ENCODE data around the gene L1CAM. TPM values are rescaled to one million over a fixed set of nuclear protein-coding genes. Genes with fewer than 3 reads are reported as not detected.

The L1CAM gene
- total RNA-seq, 2 experiments from 2014 or later, result not detected

- no peak for TF ChIP-seq EZH2phosphoT487 (IDR thresholded peaks at IDR 0.05; ENCODE audit: borderline replicate concordance, low read depth, low read length)
- TF ChIP-seq, protein P1, sequence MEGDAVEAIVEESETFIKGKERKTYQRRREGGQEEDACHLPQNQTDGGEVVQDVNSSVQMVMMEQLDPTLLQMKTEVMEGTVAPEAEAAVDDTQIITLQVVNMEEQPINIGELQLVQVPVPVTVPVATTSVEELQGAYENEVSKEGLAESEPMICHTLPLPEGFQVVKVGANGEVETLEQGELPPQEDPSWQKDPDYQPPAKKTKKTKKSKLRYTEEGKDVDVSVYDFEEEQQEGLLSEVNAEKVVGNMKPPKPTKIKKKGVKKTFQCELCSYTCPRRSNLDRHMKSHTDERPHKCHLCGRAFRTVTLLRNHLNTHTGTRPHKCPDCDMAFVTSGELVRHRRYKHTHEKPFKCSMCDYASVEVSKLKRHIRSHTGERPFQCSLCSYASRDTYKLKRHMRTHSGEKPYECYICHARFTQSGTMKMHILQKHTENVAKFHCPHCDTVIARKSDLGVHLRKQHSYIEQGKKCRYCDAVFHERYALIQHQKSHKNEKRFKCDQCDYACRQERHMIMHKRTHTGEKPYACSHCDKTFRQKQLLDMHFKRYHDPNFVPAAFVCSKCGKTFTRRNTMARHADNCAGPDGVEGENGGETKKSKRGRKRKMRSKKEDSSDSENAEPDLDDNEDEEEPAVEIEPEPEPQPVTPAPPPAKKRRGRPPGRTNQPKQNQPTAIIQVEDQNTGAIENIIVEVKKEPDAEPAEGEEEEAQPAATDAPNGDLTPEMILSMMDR (conservative IDR thresholded peaks at IDR 0.05; ENCODE audit: low read length), result no peak
- Histone ChIP-seq H3K4me3 (ENCODE audit: low read depth, low read length, poor library complexity, severe bottlenecking) (no peak overlapping the region), H3K4me2 (ENCODE audit: low read length) (no peak overlapping the region), H3K9me2 (ENCODE audit: insufficient read depth, low read length) (no peaks in the 10 kb centered on the region), H2AFZ (ENCODE audit: low read length) (no peak overlapping the region), H3K27ac (ENCODE audit: low read depth, low read length, poor library complexity, severe bottlenecking) (no peak overlapping the region), H3K79me2 (ENCODE audit: insufficient read depth, low read depth, low read length) (no peaks in the 10 kb centered on the region), H3K9me3 (ENCODE audit: low read length) (no peaks in the 10 kb centered on the region), H4K20me1 (ENCODE audit: insufficient read depth, low read length) (no peaks in the 10 kb centered on the region), H3K36me3 (ENCODE audit: insufficient read depth, low read length) (no peaks in the 10 kb centered on the region), H3K4me1 (ENCODE audit: insufficient read depth, low read length, poor library complexity, severe bottlenecking) (no peaks in the 10 kb centered on the region)
- no peak for DNase-seq (ENCODE audit: low spot score)
- ChIA-PET CTCF (ENCODE audit: unreplicated experiment) (no interaction called here), POLR2A (no interaction called here)
- intact Hi-C loops (cut with micrococcal nuclease; ENCODE audit: unreplicated experiment), result no loop called here
- no TSS peak for BruUV-seq (replicated peaks)
Measured at GRCh38 chrX:153869473-153870287, 16.3 kb downstream of the L1CAM start.

DNA sequence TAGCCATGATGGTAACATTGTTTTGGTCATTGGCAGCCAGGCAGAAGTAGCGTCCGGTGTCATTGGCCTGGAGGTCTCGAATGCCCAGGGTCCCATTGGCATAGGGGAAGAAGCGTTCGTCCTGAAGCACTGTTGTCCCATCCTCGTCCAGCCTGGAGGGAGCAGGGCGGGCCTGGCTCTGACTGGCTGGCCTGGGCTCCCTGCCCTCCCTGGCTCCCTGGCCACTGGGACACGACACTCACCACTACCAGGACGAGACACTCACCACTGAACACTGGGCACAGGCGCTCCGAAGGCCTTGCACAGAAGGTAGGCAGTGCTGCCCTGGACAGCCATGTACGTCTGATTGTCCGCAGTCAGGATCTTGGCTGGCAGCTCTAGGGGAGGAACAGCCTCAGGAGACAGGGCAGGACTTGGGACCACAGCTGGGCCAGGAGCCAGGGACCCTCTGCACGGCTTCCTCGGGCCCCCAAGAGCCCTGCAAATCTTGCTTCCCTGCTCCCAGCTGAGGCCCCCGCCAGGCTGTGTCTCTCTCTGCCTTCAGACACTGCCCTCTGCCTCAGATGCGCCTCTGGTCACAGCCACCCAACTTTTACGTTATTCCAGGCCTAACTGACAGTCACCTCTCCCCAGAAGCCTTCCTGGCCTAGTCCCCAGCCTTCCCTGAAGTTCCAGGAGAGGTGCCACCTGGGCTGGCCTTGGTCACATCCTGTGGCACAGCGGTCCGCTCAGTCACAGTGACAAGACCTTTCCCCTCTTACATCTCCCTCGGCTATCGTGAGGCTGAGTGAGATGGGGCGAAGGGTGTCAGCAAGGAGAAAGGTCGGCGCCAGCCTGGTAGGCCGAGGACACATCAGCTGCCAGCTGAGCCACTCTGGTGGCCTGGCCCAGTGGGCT is 17.1 kb downstream of the L1CAM start:
- H3K4me3 ChIP-seq (ENCODE audit: low read depth, low read length, poor library complexity, severe bottlenecking), result no peak overlapping the region
- H3K4me1 ChIP-seq (ENCODE audit: insufficient read depth, low read length, poor library complexity, severe bottlenecking), result no peaks in the 10 kb centered on the region
- no peaks in the 10 kb centered on the region for H4K20me1 ChIP-seq (ENCODE audit: insufficient read depth, low read length)
- H3K9me2 ChIP-seq (ENCODE audit: insufficient read depth, low read length), result no peaks in the 10 kb centered on the region
- intact Hi-C loops (cut with micrococcal nuclease; ENCODE audit: unreplicated experiment), result no loop called here
- TF ChIP-seq EZH2phosphoT487 (IDR thresholded peaks at IDR 0.05; ENCODE audit: borderline replicate concordance, low read depth, low read length), result no peak
- TF ChIP-seq, protein P1 (conservative IDR thresholded peaks at IDR 0.05; ENCODE audit: low read length), result no peak
- H3K27ac ChIP-seq (ENCODE audit: low read depth, low read length, poor library complexity, severe bottlenecking), result no peak overlapping the region
- CTCF ChIA-PET (ENCODE audit: unreplicated experiment), result no interaction called here
- no TSS peak for BruUV-seq (replicated peaks)
- no peak overlapping the region for H2AFZ ChIP-seq (ENCODE audit: low read length)
- H3K4me2 ChIP-seq (ENCODE audit: low read length), result no peak overlapping the region
- H3K9me3 ChIP-seq (ENCODE audit: low read length), result no peaks in the 10 kb centered on the region
- H3K36me3 ChIP-seq (ENCODE audit: insufficient read depth, low read length), result no peaks in the 10 kb centered on the region
- H3K79me2 ChIP-seq (ENCODE audit: insufficient read depth, low read depth, low read length), result no peaks in the 10 kb centered on the region
- DNase-seq (ENCODE audit: low spot score), result no peak
- POLR2A ChIA-PET, result no interaction called here
